PFSK-1 (cell line): ENCODE results near the gene METTL26.

Experiments
- FOXP2 ChIP-seq: optimal IDR thresholded peaks from 2 replicates; pipeline ENCODE3; 2011; ENCODE audit warnings: borderline replicate concordance, control low read depth, inconsistent platforms; ENCODE audit not compliant: insufficient read depth; ENCODE audit errors: extremely low read length, extremely low read depth
- POLR2AphosphoS5 ChIP-seq: IDR thresholded peaks from 2 replicates; pipeline ENCODE4 v1.6.1; 2012; ENCODE audit warnings: low read depth, mild to moderate bottlenecking, control low read depth, low read length, moderate library complexity
- REST ChIP-seq, 2 experiments: IDR thresholded peaks; 2 replicates each; pipeline versions ENCODE4 v1.6.1 to v1.8.0; 2011 to 2012; ENCODE audit warnings: low read depth in 2 of 2, low read length in 2 of 2, control low read depth in 1 of 2, inconsistent platforms in 1 of 2, mild to moderate bottlenecking in 1 of 2, moderate library complexity in 1 of 2; ENCODE audit not compliant: insufficient read depth in 1 of 2
- SIN3A ChIP-seq: IDR thresholded peaks from 2 replicates; pipeline ENCODE4 v1.6.1; 2012; ENCODE audit warnings: mild to moderate bottlenecking, low read length, moderate library complexity, borderline replicate concordance; ENCODE audit not compliant: insufficient read depth

- TF ChIP-seq SIN3A (no peak), REST (IDR thresholded peaks at IDR 0.05; ENCODE audit: insufficient read depth in 1 of 2, low read depth in 2 of 2, low read length in 2 of 2) (no peak), POLR2AphosphoS5 (no peak), FOXP2 (no peak)
Measured at GRCh38 chr16:592518-593306, 43.4 kb downstream of the METTL26 start.
